AG10803 (cell line): Measurements from ENCODE around the gene RNF38.
A peak's percentile ranks its signal among the peaks of the same experiment; 100 is the strongest.

ENCODE experiments used
- DNase-seq: peaks from one replicate; pipeline ENCODE4 v3.0.0; 2010; ENCODE audit warnings: low read depth
- H3K4me3 ChIP-seq: 2 replicates; pipeline ENCODE4 v1.5.1; 2011; ENCODE audit warnings: mild to moderate bottlenecking, low read length, control low read depth
- CTCF ChIP-seq: conservative IDR thresholded peaks from 2 replicates; pipeline ENCODE4 v1.5.1; 2011; ENCODE audit warnings: mild to moderate bottlenecking, low read length, control low read depth, inconsistent platforms

RNF38 gene

DNA sequence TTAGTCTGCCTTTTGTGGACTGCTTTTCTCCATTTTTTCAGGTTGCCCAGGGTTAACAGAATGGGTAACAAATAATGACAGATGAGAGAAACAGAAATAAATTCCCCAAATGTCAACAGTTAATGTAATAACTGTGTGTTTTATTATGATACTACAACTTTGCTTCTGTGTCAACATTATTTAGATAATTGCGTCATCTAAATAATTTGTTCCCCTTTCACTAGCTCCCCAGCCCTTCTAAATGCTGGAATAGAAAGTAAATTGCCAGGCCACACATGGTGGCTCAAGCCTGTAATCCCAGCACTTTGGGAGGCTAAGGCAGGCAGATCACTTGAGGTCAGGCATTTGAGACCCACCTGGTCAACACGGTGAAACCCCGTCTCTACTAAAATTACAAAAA lies 53.5 kb downstream of the RNF38 start:
- no peak for TF ChIP-seq CTCF
- no peak overlapping the region for H3K4me3 ChIP-seq
- no peak for DNase-seq

DNA sequence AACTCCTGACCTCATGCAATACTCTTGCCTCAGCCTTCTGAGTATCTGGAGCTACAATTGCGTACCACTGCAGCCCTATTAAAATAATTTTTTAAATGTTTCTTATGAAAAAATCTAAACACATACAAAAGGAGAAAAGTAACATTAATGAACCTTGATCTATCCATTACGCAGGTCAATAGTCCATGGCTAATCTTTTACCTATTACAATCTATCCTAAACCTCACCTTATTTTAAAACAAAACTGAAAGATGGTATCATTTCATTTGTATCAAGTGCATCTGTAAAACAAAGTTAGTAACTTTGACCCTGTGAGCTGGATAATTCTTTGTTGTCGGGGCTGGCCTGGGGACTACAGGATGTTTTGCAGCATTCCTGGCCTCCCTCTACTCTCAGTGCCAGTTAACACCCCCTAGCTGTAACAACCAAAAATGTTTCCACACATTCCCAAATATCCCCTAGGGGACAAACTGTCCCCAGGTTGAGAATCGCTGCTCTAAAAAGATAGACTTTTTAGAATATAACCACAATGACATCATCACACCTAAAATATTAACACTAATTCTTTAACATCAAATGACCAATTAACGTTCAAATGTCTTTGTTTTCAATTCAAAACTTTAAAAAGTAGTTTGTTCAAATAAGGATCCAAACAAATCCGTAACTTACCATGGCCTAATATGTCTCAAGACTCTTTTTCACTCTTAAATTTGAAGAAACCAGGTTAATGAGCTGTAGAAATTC lies 54.8 kb downstream of the RNF38 start:
- DNase-seq, result no peak
- H3K4me3 ChIP-seq, result no peak overlapping the region
- no peak for TF ChIP-seq CTCF

DNA sequence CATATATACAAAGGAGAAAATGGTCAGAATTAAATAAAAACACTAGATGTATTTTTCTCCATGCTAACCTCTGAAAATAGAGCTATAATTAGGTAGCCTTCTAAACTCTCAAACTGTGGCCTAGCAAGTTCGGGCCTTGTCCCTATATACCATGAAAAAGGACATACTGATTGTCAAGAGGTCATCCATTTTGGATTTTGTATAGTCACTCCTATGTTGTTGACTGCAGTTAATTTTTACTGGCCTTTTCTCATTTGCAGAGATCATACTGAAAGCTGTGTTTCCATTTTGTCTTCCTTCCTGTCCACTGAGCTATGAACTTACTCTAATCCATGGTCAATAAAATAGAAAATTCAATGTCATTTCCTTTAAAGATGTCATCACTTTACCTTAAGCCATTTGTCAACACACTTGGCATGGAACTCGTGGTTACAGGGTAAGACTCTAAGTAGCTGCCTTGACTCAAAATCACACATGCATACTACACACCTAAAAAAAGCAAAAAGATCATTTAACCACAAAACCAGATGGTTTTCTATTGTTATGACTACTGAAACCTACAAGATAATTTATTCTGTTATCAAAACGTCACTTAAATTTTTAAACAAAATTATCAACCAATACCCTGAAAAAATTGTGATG lies 58.0 kb downstream of the RNF38 start:
- no peak overlapping the region for H3K4me3 ChIP-seq
- DNase-seq, result peak; percentile 29
- TF ChIP-seq CTCF, result no peak

- H3K4me3 ChIP-seq, result no peak overlapping the region
- no peak for DNase-seq
- TF ChIP-seq CTCF, result no peak
Measured at GRCh38 chr9:36337865-36338264, 62.2 kb downstream of the RNF38 start.

DNA sequence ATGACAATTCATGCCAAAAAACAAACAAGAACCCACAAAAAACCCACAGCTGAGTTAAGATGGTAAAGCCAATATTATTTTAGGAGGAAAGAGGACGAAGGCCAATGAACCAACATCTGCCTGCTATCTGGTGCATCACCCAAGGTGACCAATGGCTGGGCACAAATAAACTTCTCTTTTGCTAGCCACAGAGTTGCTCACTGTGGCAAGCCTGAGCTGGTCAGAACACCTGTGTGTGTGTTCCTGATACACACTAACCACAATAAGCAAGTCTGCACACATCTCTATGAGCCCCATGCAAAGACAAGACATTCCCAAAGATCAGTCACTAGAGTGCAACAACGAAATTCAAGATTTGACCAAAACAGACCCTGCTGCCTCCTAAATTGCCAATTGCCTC lies 63.1 kb downstream of the RNF38 start:
- no peak for TF ChIP-seq CTCF

GRCh38 chr9:36336131-36336907 lies 63.8 kb downstream of the RNF38 start:
- TF ChIP-seq CTCF, result no peak; the same call in 1 of the 2 replicates
- DNase-seq, result no peak
- H3K4me3 ChIP-seq, result no peak overlapping the region

More for the DNA sequence above, 63.1 kb downstream of the RNF38 start:
- no peak for DNase-seq
- no peak overlapping the region for H3K4me3 ChIP-seq

DNA sequence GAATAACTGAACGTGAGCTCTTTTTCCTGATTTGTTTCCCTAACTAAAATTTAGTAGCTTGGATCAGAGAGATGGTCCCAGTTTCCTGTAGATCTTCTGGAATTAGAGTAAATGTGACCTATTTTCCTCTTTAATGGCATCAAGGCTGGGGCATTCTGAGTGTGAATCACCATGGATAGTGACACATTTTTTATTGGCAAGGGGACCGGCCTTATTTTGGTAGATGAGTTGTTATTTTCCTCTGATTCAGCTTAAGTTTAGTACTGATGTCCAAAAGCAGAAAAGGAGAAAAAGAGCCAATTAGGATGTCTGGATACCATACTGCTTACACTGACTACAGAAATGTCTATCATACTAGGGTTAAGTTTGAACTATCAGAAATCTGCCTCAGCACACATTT lies 68.1 kb downstream of the RNF38 start:
- DNase-seq, result peak; percentile 32
- no peak for TF ChIP-seq CTCF
- H3K4me3 ChIP-seq, result no peak overlapping the region
